Measurements from ENCODE around the gene STX1A. TPM values are rescaled to one million over a fixed set of nuclear protein-coding genes. Genes with fewer than 3 reads are reported as not detected.

Gene STX1A
- total RNA-seq, 1 donor from 2014 or later = 119 TPM

- H3K9me3 Mint-ChIP-seq (ENCODE audit: unreplicated experiment) = peaks cover 5% of the 10 kb centered on the region
- H3K27ac Mint-ChIP-seq (ENCODE audit: unreplicated experiment) = no peak overlapping the region
- H3K4me3 Mint-ChIP-seq (ENCODE audit: unreplicated experiment) = no peak overlapping the region
- H3K4me1 Mint-ChIP-seq (ENCODE audit: low read depth, unreplicated experiment) = peaks cover 17% of the 10 kb centered on the region
- DNase-seq = no peak
- H3K36me3 Mint-ChIP-seq (ENCODE audit: unreplicated experiment) = peaks cover 4% of the 10 kb centered on the region
- TF ChIP-seq CTCF (IDR thresholded peaks at IDR 0.05; ENCODE audit: partially characterized antibody, unreplicated experiment) = no peak
- H3K27me3 Mint-ChIP-seq (ENCODE audit: unreplicated experiment) = peaks cover 2% of the 10 kb centered on the region
Observed at GRCh38 chr7:73708961-73709549, 10.4 kb downstream of the STX1A start.

DNA sequence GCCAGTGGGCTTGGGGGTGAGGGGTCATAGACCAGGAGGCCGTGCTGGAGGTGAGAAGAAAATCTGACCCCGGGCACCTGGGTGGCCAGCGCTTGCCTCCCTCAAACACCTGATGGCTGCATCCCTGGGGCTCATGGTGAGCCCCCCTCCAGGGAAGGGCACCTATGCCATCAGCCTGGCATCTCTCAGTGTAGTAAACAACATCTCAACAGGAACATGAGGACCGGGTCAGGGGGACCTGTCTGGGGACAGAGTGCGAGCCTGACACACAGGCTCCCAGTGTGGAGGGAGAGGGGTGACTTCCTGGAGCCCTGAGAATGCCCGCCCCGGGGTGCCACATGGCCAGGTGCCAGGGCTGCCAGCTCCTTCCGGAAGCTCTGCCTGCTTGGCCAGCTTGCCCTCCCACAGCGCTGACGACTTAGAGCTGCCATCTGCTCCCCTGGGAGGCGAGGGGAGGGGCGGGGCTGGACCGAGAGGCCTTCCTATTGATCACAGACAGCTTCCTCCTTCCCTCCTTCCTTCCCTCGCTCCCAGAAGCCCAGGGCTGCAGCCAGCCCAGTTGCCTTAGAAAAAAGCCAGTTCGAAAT lies 12.3 kb downstream of the STX1A start:
- H3K27ac Mint-ChIP-seq (ENCODE audit: unreplicated experiment) = peak overlapping the region; percentile 82
- H3K36me3 Mint-ChIP-seq (ENCODE audit: unreplicated experiment) = no peaks in the 10 kb centered on the region
- H3K27me3 Mint-ChIP-seq (ENCODE audit: unreplicated experiment) = peaks cover under 1% of the 10 kb centered on the region
- TF ChIP-seq CTCF (IDR thresholded peaks at IDR 0.05; ENCODE audit: partially characterized antibody, unreplicated experiment) = no peak
- peak; percentile 79 for DNase-seq
- H3K9me3 Mint-ChIP-seq (ENCODE audit: unreplicated experiment) = peaks cover 1% of the 10 kb centered on the region
- no peak overlapping the region for H3K4me3 Mint-ChIP-seq (ENCODE audit: unreplicated experiment)
- H3K4me1 Mint-ChIP-seq (ENCODE audit: low read depth, unreplicated experiment) = peaks cover 22% of the 10 kb centered on the region

GRCh38 chr7:73706126-73707044 lies 13.1 kb downstream of the STX1A start:
- Mint-ChIP-seq H3K4me3 (ENCODE audit: unreplicated experiment) (no peak overlapping the region), H3K27me3 (ENCODE audit: unreplicated experiment) (peaks cover 4% of the 10 kb centered on the region), H3K36me3 (ENCODE audit: unreplicated experiment) (no peaks in the 10 kb centered on the region), H3K9me3 (ENCODE audit: unreplicated experiment) (peaks cover 6% of the 10 kb centered on the region), H3K4me1 (ENCODE audit: low read depth, unreplicated experiment) (peaks cover 20% of the 10 kb centered on the region), H3K27ac (ENCODE audit: unreplicated experiment) (peak overlapping the region; percentile 82)
- TF ChIP-seq CTCF (IDR thresholded peaks at IDR 0.05; ENCODE audit: partially characterized antibody, unreplicated experiment) = no peak
- DNase-seq = no peak

DNA sequence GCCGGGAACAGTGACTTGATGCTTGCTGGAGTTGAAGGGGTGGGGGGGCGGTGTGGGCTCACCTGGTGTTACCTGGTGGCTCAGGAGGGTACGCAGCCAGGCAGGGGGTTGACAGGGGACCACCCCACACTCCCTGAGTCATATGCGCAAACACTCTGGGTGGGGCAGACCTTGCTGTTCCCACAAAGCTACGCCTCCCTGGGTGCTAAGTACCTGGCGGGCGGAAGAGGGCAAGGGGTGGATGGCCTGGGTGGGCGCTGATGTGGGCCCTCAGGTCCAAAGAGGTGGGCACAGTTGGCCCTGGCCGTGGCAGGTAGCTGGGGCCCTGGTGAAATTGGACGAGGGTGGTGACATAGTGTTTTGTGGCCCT lies 13.9 kb downstream of the STX1A start:
- no peak for DNase-seq
- H3K4me3 Mint-ChIP-seq (ENCODE audit: unreplicated experiment) = peak overlapping the region; percentile 46
- no peak overlapping the region for H3K27ac Mint-ChIP-seq (ENCODE audit: unreplicated experiment)
- peaks cover 4% of the 10 kb centered on the region for H3K27me3 Mint-ChIP-seq (ENCODE audit: unreplicated experiment)
- no peaks in the 10 kb centered on the region for H3K36me3 Mint-ChIP-seq (ENCODE audit: unreplicated experiment)
- peaks cover 5% of the 10 kb centered on the region for H3K9me3 Mint-ChIP-seq (ENCODE audit: unreplicated experiment)
- H3K4me1 Mint-ChIP-seq (ENCODE audit: low read depth, unreplicated experiment) = peaks cover 20% of the 10 kb centered on the region
- no peak for TF ChIP-seq CTCF (IDR thresholded peaks at IDR 0.05; ENCODE audit: partially characterized antibody, unreplicated experiment)
